Liver (tissue), 3 donors: ENCODE results near the gene SEMA7A.

Source experiments
- EGR1 ChIP-seq, 2 donors: IDR thresholded peaks; 2 replicates each; pipeline ENCODE4 v1.6.1; 2016 to 2018; ENCODE audit warnings: antibody characterized with exemption in 2 of 2, low read depth in 2 of 2
- FOXA1 ChIP-seq: IDR thresholded peaks from 2 replicates; pipeline ENCODE4 v1.6.1; 2016; ENCODE audit warnings: antibody characterized with exemption
- JUND ChIP-seq, 2 donors: IDR thresholded peaks; 2 replicates each; pipeline ENCODE4 v1.6.1; 2016; ENCODE audit warnings: antibody characterized with exemption in 2 of 2
- TAF1 ChIP-seq: conservative IDR thresholded peaks from 2 replicates; pipeline ENCODE4 v1.6.1; 2016; ENCODE audit warnings: antibody characterized with exemption, mild to moderate bottlenecking
- TF ChIP-seq, protein P1 (sequence below): fragments of 150-350 bp; IDR thresholded peaks from 2 replicates; pipeline ENCODE4 v1.5.1; 2017; ENCODE audit warnings: improper control_type of control experiment, low read depth, low read length; ENCODE audit not compliant: missing input control
- TF ChIP-seq, protein P2 (sequence below): IDR thresholded peaks from 2 replicates; pipeline ENCODE4 v1.6.1; 2016; ENCODE audit warnings: antibody characterized with exemption
- TF ChIP-seq, protein P3 (sequence below): IDR thresholded peaks from 2 replicates; pipeline ENCODE4 v1.6.1; 2016; ENCODE audit warnings: antibody characterized with exemption, mild to moderate bottlenecking
- TF ChIP-seq, protein P4 (sequence below): IDR thresholded peaks from 2 replicates; pipeline ENCODE4 v1.6.1; 2016; ENCODE audit warnings: antibody characterized with exemption
- donor health status: healthy.
- donor health status: healthy.

DNA sequence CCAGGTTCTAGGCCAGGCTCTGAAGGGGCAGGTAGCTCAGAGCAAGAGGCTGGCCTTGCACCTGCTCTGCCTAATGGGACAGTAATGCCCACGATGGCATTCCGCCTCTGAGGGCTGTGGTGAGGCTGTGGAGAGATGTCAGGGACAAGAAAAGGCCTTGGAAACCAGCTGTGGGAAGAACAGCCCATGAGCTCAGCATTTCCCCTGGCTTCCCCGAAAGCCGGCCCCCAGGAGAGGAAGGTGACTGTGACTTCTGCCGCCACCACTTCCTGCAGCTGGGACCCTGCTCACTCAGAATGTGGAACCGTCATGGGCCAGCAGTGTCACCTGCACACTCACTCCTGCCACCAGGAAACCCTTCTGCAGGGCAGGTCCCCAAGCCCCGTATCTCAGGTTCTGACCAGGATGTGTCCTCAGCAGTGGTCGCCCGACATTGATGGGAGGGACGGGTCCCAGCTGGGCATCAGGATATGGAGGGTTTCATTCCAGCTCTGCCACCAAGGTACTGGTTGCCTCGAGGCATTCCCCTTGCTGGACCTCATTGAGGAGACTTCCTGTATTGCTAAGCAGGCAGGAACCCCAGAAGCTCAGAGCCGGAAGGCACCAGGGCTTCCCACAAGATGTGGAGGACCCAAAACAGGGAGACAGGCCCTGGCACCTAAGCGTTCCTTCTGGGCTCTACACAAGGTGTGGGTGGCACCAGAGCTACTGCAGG, 30.7 kb downstream of the SEMA7A start:
- TF ChIP-seq, protein P1, sequence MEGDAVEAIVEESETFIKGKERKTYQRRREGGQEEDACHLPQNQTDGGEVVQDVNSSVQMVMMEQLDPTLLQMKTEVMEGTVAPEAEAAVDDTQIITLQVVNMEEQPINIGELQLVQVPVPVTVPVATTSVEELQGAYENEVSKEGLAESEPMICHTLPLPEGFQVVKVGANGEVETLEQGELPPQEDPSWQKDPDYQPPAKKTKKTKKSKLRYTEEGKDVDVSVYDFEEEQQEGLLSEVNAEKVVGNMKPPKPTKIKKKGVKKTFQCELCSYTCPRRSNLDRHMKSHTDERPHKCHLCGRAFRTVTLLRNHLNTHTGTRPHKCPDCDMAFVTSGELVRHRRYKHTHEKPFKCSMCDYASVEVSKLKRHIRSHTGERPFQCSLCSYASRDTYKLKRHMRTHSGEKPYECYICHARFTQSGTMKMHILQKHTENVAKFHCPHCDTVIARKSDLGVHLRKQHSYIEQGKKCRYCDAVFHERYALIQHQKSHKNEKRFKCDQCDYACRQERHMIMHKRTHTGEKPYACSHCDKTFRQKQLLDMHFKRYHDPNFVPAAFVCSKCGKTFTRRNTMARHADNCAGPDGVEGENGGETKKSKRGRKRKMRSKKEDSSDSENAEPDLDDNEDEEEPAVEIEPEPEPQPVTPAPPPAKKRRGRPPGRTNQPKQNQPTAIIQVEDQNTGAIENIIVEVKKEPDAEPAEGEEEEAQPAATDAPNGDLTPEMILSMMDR, result no peak
- TF ChIP-seq, protein P2, sequence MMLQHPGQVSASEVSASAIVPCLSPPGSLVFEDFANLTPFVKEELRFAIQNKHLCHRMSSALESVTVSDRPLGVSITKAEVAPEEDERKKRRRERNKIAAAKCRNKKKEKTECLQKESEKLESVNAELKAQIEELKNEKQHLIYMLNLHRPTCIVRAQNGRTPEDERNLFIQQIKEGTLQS, result no peak
- TF ChIP-seq FOXA1 (no peak), EGR1 (IDR thresholded peaks at IDR 0.05; ENCODE audit: low read depth in 2 of 2) (no peak), TAF1 (no peak), JUND (IDR thresholded peaks at IDR 0.05) (no peak)
- TF ChIP-seq, protein P3, sequence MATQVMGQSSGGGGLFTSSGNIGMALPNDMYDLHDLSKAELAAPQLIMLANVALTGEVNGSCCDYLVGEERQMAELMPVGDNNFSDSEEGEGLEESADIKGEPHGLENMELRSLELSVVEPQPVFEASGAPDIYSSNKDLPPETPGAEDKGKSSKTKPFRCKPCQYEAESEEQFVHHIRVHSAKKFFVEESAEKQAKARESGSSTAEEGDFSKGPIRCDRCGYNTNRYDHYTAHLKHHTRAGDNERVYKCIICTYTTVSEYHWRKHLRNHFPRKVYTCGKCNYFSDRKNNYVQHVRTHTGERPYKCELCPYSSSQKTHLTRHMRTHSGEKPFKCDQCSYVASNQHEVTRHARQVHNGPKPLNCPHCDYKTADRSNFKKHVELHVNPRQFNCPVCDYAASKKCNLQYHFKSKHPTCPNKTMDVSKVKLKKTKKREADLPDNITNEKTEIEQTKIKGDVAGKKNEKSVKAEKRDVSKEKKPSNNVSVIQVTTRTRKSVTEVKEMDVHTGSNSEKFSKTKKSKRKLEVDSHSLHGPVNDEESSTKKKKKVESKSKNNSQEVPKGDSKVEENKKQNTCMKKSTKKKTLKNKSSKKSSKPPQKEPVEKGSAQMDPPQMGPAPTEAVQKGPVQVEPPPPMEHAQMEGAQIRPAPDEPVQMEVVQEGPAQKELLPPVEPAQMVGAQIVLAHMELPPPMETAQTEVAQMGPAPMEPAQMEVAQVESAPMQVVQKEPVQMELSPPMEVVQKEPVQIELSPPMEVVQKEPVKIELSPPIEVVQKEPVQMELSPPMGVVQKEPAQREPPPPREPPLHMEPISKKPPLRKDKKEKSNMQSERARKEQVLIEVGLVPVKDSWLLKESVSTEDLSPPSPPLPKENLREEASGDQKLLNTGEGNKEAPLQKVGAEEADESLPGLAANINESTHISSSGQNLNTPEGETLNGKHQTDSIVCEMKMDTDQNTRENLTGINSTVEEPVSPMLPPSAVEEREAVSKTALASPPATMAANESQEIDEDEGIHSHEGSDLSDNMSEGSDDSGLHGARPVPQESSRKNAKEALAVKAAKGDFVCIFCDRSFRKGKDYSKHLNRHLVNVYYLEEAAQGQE, result no peak
- TF ChIP-seq, protein P4, sequence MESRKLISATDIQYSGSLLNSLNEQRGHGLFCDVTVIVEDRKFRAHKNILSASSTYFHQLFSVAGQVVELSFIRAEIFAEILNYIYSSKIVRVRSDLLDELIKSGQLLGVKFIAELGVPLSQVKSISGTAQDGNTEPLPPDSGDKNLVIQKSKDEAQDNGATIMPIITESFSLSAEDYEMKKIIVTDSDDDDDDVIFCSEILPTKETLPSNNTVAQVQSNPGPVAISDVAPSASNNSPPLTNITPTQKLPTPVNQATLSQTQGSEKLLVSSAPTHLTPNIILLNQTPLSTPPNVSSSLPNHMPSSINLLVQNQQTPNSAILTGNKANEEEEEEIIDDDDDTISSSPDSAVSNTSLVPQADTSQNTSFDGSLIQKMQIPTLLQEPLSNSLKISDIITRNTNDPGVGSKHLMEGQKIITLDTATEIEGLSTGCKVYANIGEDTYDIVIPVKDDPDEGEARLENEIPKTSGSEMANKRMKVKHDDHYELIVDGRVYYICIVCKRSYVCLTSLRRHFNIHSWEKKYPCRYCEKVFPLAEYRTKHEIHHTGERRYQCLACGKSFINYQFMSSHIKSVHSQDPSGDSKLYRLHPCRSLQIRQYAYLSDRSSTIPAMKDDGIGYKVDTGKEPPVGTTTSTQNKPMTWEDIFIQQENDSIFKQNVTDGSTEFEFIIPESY, result no peak
